ENCODE data around the gene ZNF76.
A peak's percentile ranks its signal among the peaks of the same experiment; 100 is the strongest.
"Not testable (repeated sequence)": the region's sequence is repeated elsewhere in the genome, so short reads cannot be mapped to it uniquely, and the experiment has no call there.

The ZNF76 gene

GRCh38 chr6:35300848-35301247 is 41.3 kb downstream of the ZNF76 start:
- no peak for DNase-seq (ENCODE audit: low read depth)

- DNase-seq (ENCODE audit: low read depth): peak; percentile 38
Observed at GRCh38 chr6:35302604-35303241, 43.2 kb downstream of the ZNF76 start.

- peak; percentile 28 for DNase-seq (ENCODE audit: low read depth)
Observed at GRCh38 chr6:35304299-35304698, 44.8 kb downstream of the ZNF76 start.

- no peak for DNase-seq (ENCODE audit: low read depth)
Observed at GRCh38 chr6:35305117-35305516, 45.6 kb downstream of the ZNF76 start.

GRCh38 chr6:35307138-35307537 is 47.6 kb downstream of the ZNF76 start:
- not testable (repeated sequence) for DNase-seq (ENCODE audit: low read depth)

- DNase-seq (ENCODE audit: low read depth): not testable (repeated sequence)
Observed at GRCh38 chr6:35308543-35308942, 49.0 kb downstream of the ZNF76 start.

- DNase-seq (ENCODE audit: low read depth): no peak
Observed at GRCh38 chr6:35309611-35310264, 50.2 kb downstream of the ZNF76 start.

- DNase-seq (ENCODE audit: low read depth): no peak
Observed at GRCh38 chr6:35310265-35310831, 50.8 kb downstream of the ZNF76 start.

- DNase-seq (ENCODE audit: low read depth): no peak
Observed at GRCh38 chr6:35311390-35312075, 52.0 kb downstream of the ZNF76 start.

- no peak for DNase-seq (ENCODE audit: low read depth)
Observed at GRCh38 chr6:35312076-35312800, 52.7 kb downstream of the ZNF76 start.

GRCh38 chr6:35312807-35313206 is 53.3 kb downstream of the ZNF76 start:
- DNase-seq (ENCODE audit: low read depth): no peak

GRCh38 chr6:35317483-35318195 is 58.1 kb downstream of the ZNF76 start:
- peak; percentile 53 for DNase-seq (ENCODE audit: low read depth)

GRCh38 chr6:35318196-35319171 is 58.9 kb downstream of the ZNF76 start:
- DNase-seq (ENCODE audit: low read depth): peak; percentile 90

- DNase-seq (ENCODE audit: low read depth): no peak
Observed at GRCh38 chr6:35319346-35320030, 60.0 kb downstream of the ZNF76 start.

GRCh38 chr6:35320031-35320410 is 60.5 kb downstream of the ZNF76 start:
- no peak for DNase-seq (ENCODE audit: low read depth)

- DNase-seq (ENCODE audit: low read depth): no peak
Observed at GRCh38 chr6:35321091-35321490, 61.6 kb downstream of the ZNF76 start.

GRCh38 chr6:35327349-35328027 is 68.0 kb downstream of the ZNF76 start:
- peak; percentile 73 for DNase-seq (ENCODE audit: low read depth)

GRCh38 chr6:35328108-35328723 is 68.7 kb downstream of the ZNF76 start:
- no peak for DNase-seq (ENCODE audit: low read depth)

GRCh38 chr6:35328965-35329364 is 69.4 kb downstream of the ZNF76 start:
- not testable (repeated sequence) for DNase-seq (ENCODE audit: low read depth)
